HCT116 (cell line): ENCODE measurements around the gene TRIM9. TPM values are rescaled to one million over a fixed set of nuclear protein-coding genes. Genes with fewer than 3 reads are reported as not detected.

ENCODE experiments used
- ATAC-seq: fragments of 200-7000 bp; cut with Tn5 transposase; 2 replicates; pipeline ENCODE4 v1.9.1; 2020; ENCODE audit warnings: mild to moderate bottlenecking, moderate library complexity
- BruUV-seq: library from RNA; stranded (reverse); fragments of 400-500 nt; replicated peaks from 2 replicates; lab custom pipeline; 2021; lab: Mats Ljungman, UMichigan
- CTCF ChIA-PET: fragments of 300-600 bp; sonication (Branson Sonifier 250); formaldehyde crosslinking; loops from one replicate; lab custom pipeline; 2021; ENCODE audit warnings: antibody characterized with exemption; lab: Charles Lee
- POLR2A ChIA-PET: fragments of 300-600, 350-600 bp; sonication (Branson Sonifier 250); formaldehyde crosslinking; loops from one replicate; lab custom pipeline; 2021; ENCODE audit warnings: antibody characterized with exemption; lab: Charles Lee
- RAD21 ChIA-PET, 2 experiments: fragments of 300-600 bp; sonication (Branson Sonifier 250); formaldehyde crosslinking; loops; one replicate each; lab custom pipeline; 2023; ENCODE audit warnings: low total read pairs in 2 of 2; ENCODE audit not compliant: uncharacterized antibody in 2 of 2, unreplicated experiment in 2 of 2, low non-redundant PET in 1 of 2; lab: Charles Lee
- DNase-seq: peaks from one replicate; pipeline ENCODE4 v3.0.0-alpha.2; 2010; ENCODE audit warnings: low read depth, low spot score
- H2AFZ ChIP-seq: fragments of 200-600 bp; shearing (Covaris generic), sonication (generic); 2 replicates; pipeline ENCODE4 v1.6.1; 2017; ENCODE audit warnings: low read depth, mixed run types, mixed read lengths, antibody characterized with exemption, low read length; ENCODE audit not compliant: poor library complexity, severe bottlenecking
- H3K27ac ChIP-seq: 2 replicates; pipeline ENCODE4 v1.5.1; 2012; ENCODE audit warnings: low read depth, low read length
- H3K27me3 ChIP-seq: fragments of 200-600 bp; sonication (generic); 2 replicates; pipeline ENCODE4 v1.6.1; 2016; ENCODE audit warnings: mixed run types, low read length, mixed read lengths; ENCODE audit not compliant: insufficient read depth
- H3K36me3 ChIP-seq, 2 experiments: fragments of 200-500 bp in 1 of 2; fragments of 200-600 bp in 1 of 2; sonication (Bioruptor generic) in 1 of 2; sonication (generic) in 1 of 2; 2 replicates each; pipeline versions ENCODE4 v1.5.1 to v1.6.1; 2014 to 2016; ENCODE audit warnings: low read length in 2 of 2, inconsistent platforms in 1 of 2, mixed read lengths in 1 of 2, mixed run types in 1 of 2; ENCODE audit not compliant: insufficient read depth in 2 of 2, control insufficient read depth in 1 of 2
- H3K4me1 ChIP-seq, 2 experiments: fragments of 200-600 bp in 1 of 2; sonication (generic) in 1 of 2; 2 replicates each; pipeline versions ENCODE4 v1.5.1 to v1.6.1; 2012 to 2017; ENCODE audit warnings: low read length in 2 of 2, inconsistent platforms in 1 of 2, mild to moderate bottlenecking in 1 of 2, mixed read lengths in 1 of 2, mixed run types in 1 of 2, moderate library complexity in 1 of 2; ENCODE audit not compliant: insufficient read depth in 2 of 2, control insufficient read depth in 1 of 2
- H3K4me2 ChIP-seq: fragments of 200-600 bp; sonication (generic); 2 replicates; pipeline ENCODE4 v1.6.1; 2017; ENCODE audit warnings: mixed run types, low read length, mixed read lengths
- H3K4me3 ChIP-seq, 2 experiments: fragments of 200-600 bp in 1 of 2; sonication (generic) in 1 of 2; replicated peaks in 1 of 2; 2 replicates each; pipeline ENCODE4 v1.5.1; 2011 to 2016; ENCODE audit warnings: low read length in 2 of 2, control low read depth in 1 of 2, low read depth in 1 of 2, mild to moderate bottlenecking in 1 of 2, mixed read lengths in 1 of 2, mixed run types in 1 of 2
- H3K79me2 ChIP-seq: fragments of 200-600 bp; sonication (generic); 2 replicates; pipeline ENCODE4 v1.6.1; 2017; ENCODE audit warnings: mild to moderate bottlenecking, mixed run types, low read length, moderate library complexity, mixed read lengths; ENCODE audit not compliant: insufficient read depth
- H3K9ac ChIP-seq: fragments of 200-600 bp; sonication (generic); 2 replicates; pipeline ENCODE4 v1.6.1; 2016; ENCODE audit warnings: low read length, mixed read lengths
- H3K9me2 ChIP-seq: fragments of 200-600 bp; sonication (generic), shearing (Covaris generic); 2 replicates; pipeline ENCODE4 v1.6.1; 2017; ENCODE audit warnings: mixed run types, mild to moderate bottlenecking, moderate library complexity; ENCODE audit not compliant: insufficient read depth
- H3K9me3 ChIP-seq, 2 experiments: fragments of 200-500 bp in 1 of 2; fragments of 200-600 bp in 1 of 2; sonication (Bioruptor generic) in 1 of 2; sonication (generic) in 1 of 2; 2 replicates each; pipeline ENCODE4 v1.6.1; 2014 to 2017; ENCODE audit warnings: low read length in 2 of 2, mixed read lengths in 2 of 2, inconsistent platforms in 1 of 2, low read depth in 1 of 2, mild to moderate bottlenecking in 1 of 2, mixed run types in 1 of 2, moderate library complexity in 1 of 2; ENCODE audit not compliant: control insufficient read depth in 1 of 2, insufficient read depth in 1 of 2
- H4K20me1 ChIP-seq: fragments of 200-600 bp; sonication (generic), shearing (Covaris generic); 2 replicates; pipeline ENCODE4 v1.6.1; 2017; ENCODE audit warnings: mixed run types, mild to moderate bottlenecking, moderate library complexity; ENCODE audit not compliant: insufficient read depth
- JUND ChIP-seq: IDR thresholded peaks from 2 replicates; pipeline ENCODE4 v1.6.1; 2012
- POLR2A ChIP-seq: IDR thresholded peaks from 2 replicates; pipeline ENCODE4 v1.7.0; 2011; ENCODE audit warnings: borderline replicate concordance; ENCODE audit not compliant: insufficient read depth, insufficient read length; ENCODE audit errors: extremely low read depth
- RAD21 ChIP-seq: IDR thresholded peaks from 2 replicates; pipeline ENCODE4 v1.6.1; 2012; ENCODE audit warnings: low read depth, mild to moderate bottlenecking
- SRF ChIP-seq: IDR thresholded peaks from 2 replicates; pipeline ENCODE4 v1.6.1; 2012; ENCODE audit warnings: low read depth
- YY1 ChIP-seq: IDR thresholded peaks from 2 replicates; pipeline ENCODE4 v1.6.1; 2011; ENCODE audit warnings: low read length, low read depth, moderate library complexity, mild to moderate bottlenecking; ENCODE audit not compliant: insufficient replicate concordance; ENCODE audit errors: extremely low read depth
- ZBTB33 ChIP-seq: IDR thresholded peaks from 2 replicates; pipeline ENCODE4 v1.6.1; 2011; ENCODE audit warnings: mild to moderate bottlenecking, low read length, moderate library complexity; ENCODE audit not compliant: insufficient replicate concordance; ENCODE audit errors: extremely low read depth
- ZNF274 ChIP-seq: fragments of 200-500 bp; sonication (Bioruptor generic); IDR thresholded peaks from 2 replicates; pipeline ENCODE4 v1.6.1; 2014; ENCODE audit warnings: mild to moderate bottlenecking, low read depth, low read length, inconsistent platforms
- intact Hi-C: fragments of 100-400 bp; cut with micrococcal nuclease; formaldehyde crosslinking; loops from 2 replicates; pipeline ENCODE4 v1.10.0; 2022
- total RNA-seq: library from RNA; stranded (reverse); gene quantifications from one replicate; pipeline ENCODE4 v1.2.1, GENCODE V29; 2021; ENCODE audit not compliant: unreplicated experiment
- TF ChIP-seq, protein P1 (sequence below): IDR thresholded peaks from 2 replicates; pipeline ENCODE4 v1.6.1; 2012

The TRIM9 gene
- total RNA-seq, 1 experiment from 2014 or later: 4.6 TPM

DNA sequence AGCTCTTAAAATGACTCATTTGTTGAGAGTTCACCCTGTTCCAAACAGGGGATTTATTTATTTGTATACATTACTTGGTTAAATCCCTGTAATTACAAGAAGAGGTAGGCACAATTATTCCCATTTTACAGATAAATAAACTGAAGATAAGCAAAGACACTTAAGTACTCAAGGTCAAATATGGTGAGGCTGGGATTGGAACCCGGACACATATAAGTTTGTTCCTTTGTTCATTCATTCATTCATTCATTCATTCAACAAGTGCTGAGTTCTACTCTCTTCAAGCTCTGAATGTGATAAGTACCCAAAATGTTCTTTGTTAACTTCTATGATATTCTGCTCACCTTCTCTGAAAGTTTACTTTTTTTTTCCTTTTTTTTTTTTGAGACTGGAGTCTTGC is 2.4 kb upstream of the TRIM9 start:
- Histone ChIP-seq H3K9me2 (no peaks in the 10 kb centered on the region), H2AFZ (no peak overlapping the region), H3K27me3 (no peaks in the 10 kb centered on the region), H4K20me1 (no peaks in the 10 kb centered on the region), H3K4me3 (no peak overlapping the region), H3K27ac (no peak overlapping the region)
- DNase-seq: no peak
- POLR2A ChIA-PET: no interaction called here
- no TSS peak for BruUV-seq
- RAD21 ChIA-PET: no interaction called here
- TF ChIP-seq ZNF274: no peak
- no peak for TF ChIP-seq YY1
- no peak for TF ChIP-seq ZBTB33
- no peak for TF ChIP-seq JUND
- no peak for TF ChIP-seq POLR2A
- no peak for TF ChIP-seq RAD21
- TF ChIP-seq, all 23 proteins: peak for 0
- H3K4me2 ChIP-seq: no peak overlapping the region
- H3K9me3 ChIP-seq: no peaks in the 10 kb centered on the region
- no peaks in the 10 kb centered on the region for H3K79me2 ChIP-seq
- ATAC-seq: no peak
- H3K9ac ChIP-seq: no peak overlapping the region
- no peaks in the 10 kb centered on the region for H3K36me3 ChIP-seq
- CTCF ChIA-PET: no interaction called here
- intact Hi-C loops: no loop called here
- peaks cover 0 to 20% of the 10 kb centered on the region in 2 experiments; a peak in 2 of 4 replicates for H3K4me1 ChIP-seq

DNA sequence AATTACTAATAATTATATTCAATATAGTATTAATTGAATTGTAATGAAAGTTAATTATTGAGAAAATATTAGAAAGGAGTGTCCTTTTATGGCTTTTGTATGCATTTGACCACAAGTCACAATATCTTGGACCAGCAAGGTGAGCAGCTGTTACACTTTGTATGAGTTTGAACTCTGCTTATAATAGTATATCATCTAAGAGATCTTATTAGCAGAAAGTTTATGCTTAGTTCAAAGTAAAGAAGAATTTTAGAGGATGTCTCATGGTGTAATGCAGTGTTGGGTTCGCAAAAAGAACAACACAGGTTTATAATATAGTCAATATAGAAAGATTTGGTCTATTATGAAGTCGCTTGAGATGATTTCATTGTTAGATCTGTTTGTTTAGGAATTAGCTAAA is 2.0 kb upstream of the TRIM9 start:
- H2AFZ ChIP-seq: no peak overlapping the region
- DNase-seq: no peak
- H4K20me1 ChIP-seq: no peaks in the 10 kb centered on the region
- POLR2A ChIA-PET: no interaction called here
- no peak overlapping the region for H3K4me2 ChIP-seq
- no peaks in the 10 kb centered on the region for H3K79me2 ChIP-seq
- intact Hi-C loops: no loop called here
- no peak for TF ChIP-seq POLR2A
- no peak for TF ChIP-seq SRF
- TF ChIP-seq, protein P1, sequence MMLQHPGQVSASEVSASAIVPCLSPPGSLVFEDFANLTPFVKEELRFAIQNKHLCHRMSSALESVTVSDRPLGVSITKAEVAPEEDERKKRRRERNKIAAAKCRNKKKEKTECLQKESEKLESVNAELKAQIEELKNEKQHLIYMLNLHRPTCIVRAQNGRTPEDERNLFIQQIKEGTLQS: no peak
- no peak for TF ChIP-seq ZNF274
- H3K27ac ChIP-seq: no peak overlapping the region
- no peak overlapping the region for H3K4me3 ChIP-seq
- H3K9me2 ChIP-seq: no peaks in the 10 kb centered on the region
- RAD21 ChIA-PET: no interaction called here
- CTCF ChIA-PET: no interaction called here
- H3K4me1 ChIP-seq: peaks cover 0 to 20% of the 10 kb centered on the region in 2 experiments; a peak in 2 of 4 replicates
- ATAC-seq: no peak
- no peaks in the 10 kb centered on the region for H3K36me3 ChIP-seq
- no peaks in the 10 kb centered on the region for H3K27me3 ChIP-seq
- no peaks in the 10 kb centered on the region for H3K9me3 ChIP-seq
- no peak overlapping the region for H3K9ac ChIP-seq
- no TSS peak for BruUV-seq
